ENCODE data around the gene SEC22C.

SEC22C gene

DNA sequence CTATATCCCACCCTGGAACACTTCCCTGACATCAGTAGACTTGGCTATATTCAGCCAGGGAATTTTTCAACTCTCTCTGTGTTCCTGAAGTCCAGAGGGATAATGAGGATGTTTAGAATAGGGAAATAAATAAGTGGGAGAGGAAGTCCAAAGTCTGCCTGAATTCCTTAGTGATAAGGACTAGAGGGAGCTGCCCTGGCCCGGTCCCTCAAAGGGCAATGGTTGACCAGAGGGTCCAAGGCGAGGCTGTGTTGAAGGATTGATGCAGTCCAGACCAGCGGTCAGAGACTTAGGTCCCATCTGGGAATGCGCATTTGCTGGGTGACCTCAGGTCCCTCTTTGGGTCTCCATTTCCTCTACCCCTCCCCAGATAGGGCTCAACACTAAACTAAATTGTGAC lies 71.4 kb downstream of the SEC22C start:
- DNase-seq = no peak

DNA sequence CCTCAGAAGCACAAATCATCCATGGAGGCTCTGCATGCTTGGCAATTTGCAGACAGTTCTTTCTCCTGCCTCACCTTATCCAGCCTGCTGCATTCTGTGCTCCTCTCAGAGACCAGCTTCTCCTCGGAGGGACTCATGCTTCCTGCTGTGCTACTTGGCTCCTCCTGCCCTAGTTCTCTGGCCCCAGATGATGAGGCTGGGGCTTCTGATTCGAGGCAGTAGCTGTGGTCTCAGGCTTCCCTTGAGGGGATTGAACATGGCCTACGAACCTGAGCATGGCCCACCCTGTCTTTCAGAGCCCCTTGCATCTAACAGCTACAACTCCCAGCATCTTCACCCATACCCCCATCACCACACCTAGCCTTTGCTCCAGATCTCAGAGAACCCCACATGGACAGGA lies 72.7 kb downstream of the SEC22C start:
- no peak for DNase-seq

DNA sequence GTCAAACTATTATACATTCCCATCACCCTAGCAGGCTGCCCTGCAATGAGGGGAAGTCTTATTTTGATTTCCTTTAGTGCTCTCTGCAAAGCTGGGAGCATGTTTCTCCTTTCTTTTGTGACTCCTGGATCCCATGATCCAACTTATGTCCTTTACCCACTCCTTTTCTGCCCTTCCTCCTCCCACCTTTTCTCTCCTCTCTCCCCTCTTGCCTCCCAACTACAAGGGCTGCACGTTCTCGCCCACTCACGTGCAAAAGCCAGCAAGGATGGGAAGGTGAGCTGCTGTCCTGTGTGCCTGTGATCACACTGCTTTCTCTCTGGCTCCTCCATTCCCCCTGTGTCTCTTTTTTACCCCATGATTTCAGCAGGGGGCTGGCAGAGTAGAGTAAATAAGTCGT lies 73.2 kb downstream of the SEC22C start:
- DNase-seq = no peak

DNA sequence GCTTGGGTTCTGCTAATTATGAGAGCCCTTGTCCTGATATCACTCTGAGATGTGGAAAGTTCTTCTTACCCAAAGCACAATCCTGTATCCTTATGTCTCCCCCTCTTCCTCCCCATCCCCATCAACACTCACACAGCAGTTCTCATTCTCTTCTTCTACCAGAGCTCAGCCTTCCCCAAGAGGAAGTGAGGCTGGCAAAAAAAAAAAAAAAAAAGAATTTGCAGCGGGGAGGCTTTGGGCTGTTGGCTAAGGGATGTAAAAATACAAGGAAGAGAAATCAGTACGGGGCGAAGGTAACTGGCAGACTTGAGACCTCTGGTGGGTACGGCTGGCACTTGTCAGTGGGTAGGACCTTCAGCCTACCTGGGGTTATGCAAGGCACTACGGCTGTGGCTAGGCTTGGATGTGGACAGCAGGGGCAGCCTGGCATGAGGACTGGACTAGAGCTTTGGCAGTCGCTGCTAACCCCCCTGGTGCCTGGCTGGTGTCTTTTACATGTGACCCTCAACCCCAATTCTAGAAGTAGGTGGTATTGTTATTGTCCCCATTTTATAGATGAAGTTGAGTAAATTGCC lies 73.9 kb downstream of the SEC22C start:
- no peak for DNase-seq

DNA sequence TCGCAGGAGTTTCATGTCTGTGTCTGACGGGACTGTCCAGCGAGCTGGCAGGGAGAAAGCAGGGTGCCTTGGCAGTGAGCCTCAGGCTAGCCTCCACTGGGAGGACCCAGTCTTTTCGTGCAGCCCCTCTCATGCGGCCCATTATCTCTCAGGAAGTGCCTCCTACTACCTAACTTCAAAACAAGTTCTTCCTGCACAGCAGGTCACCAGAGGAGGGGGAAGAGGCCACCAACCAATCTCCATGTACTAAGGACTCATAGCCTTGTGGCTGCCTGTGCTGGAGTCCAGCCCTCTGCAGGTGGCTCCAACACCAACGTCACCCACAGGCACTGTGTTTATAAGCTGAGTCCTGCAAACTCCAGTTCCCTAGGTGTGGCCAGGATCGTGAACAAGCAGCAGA lies 74.5 kb downstream of the SEC22C start:
- DNase-seq = no peak

DNA sequence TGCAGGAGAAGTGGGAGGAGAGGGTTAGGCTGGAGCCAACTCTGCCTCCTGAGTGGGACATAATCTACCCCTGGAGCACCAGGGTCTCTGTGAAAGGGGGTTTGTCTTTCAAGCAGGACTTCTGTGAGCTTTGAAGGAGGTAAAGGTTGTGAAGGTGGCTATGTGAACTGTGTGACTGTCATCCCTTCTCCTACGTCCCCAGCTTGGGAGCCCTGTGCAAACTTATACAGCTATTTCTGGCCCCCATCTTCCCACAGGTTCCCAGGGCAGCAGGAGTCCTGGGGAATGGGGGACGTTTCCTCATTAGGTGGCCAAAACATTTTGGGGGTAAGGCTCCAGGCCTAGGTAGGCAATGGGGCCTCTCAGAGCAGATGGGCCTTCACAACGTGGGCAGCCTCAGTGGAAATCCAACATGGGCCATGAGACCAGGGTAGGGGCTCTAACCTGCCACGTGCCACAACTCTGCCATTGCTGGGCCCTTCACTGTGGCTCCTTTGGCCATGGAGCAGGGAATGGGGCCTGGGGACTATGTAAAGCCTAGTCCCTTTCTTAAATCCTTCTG lies 75.8 kb downstream of the SEC22C start:
- DNase-seq = no peak

DNA sequence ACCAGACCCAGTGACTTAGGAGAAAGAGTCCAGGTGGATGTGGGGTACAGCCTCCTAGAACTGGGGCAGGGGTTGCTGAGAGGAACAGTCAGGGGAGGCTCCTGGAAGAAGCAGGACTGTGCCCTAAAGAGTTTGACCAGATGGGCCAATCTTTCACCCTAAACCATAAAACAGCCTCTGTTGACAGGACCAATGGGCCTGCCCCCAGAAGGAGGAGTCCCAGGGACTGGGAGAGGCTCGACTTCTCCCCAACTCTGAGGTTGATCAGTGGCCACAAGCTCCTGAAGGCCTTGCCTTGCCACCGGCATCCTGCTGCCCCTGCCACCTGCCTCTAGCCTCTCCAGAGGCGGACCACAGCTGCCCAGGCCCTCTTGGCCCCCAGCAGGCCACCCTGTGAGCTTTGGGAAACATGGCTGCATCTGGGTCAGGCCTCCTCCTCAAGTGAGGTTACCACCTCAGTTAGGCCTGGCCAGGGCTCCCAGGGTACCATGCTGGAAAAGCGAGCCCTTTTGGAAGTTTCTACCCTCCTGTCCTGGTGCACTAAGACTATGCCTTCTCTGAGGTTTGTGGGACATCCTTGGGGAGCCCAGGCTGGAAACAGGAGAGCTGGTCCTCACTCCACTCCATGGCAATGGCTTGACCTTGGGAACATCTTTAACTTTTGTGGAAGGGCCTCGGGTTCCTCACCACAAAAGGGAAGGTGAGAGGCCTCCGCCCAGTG lies 76.5 kb downstream of the SEC22C start:
- DNase-seq = no peak

DNA sequence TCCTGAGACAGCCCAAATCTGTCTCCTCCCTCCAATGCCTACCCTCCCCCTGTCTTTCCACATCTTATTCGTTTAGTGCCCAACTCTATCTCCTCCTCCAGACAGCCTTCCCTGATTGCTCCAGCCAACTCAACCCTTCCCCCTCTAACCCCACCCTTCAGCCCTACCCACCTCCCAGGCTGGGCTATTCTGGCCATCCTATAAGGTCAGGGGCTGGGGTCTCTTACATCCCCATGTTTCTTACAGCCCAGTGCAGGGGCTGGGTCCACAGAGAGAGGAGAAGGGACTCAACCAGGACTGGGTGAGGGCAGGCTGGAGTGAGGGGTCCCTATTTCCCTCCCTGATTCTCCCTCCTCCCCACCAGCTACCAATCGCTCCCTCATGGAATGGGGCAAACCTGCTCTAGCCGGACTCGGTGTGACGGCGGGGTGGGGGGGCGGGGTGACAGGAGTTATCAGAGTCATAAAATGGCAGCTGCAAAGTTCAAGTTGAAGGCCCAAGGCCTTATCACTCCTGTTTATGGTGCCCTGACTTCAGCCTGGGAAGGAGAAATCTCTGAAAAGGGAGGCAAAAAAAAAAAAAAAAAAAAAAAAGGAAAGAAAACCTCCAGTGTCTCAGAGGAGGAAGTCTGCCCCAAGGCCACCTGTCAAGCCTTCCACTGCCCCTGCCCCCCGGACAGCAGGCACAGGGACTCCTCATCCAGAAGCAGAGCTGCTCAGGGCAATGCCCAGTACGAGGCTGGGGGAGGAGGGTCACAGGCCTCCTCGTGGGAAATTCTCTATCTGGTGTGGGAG lies 77.2 kb downstream of the SEC22C start:
- no peak for DNase-seq

DNA sequence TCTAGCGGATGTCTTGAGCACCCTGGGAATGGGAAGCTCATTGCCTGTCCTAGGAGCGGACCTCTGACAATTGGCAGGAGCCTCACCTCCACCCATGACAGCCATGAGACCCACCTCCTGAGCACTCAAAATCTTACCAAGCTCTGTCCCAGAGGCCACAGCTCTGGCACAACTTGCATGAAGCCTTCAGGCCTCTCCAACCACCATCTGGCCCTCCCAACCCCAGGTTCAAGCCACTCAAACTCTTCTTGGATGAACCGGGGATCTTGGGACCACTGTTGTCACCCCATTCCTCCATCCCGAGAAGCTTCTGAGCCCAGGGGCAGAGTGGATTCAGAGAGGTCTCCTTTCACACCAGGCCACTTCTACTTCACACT lies 77.8 kb downstream of the SEC22C start:
- no peak for DNase-seq

DNA sequence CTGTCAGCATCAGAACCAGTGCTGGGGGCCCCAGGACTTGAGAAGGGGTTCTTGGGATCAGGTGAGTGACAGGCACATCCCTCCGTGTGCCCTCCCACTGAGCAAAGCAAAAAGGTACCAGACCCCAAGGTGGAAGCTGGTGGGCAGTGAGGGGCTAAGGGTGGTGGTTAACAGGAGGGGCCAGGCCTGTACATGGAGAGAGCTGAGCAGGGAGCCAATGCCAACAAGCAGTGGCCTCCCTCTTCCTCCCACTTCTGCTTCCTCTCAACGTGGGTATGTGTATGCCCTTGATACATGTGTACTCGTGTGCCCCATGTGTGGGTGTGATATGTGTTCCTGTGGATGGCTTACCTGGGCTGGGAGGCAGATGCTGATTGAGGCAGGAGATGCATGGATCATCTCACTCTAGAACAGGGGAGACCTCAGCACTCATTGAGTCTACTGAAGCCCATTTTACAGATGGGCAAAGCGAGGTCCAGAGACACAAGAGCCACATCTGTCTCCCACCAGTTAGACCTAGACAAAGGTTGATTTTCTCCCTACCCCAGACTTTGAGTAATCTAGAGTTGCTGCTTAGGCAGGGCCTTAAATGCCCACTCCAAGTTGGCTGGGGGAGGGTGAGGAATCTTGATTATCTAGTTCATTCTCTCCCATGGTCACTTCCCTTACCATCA lies 78.4 kb downstream of the SEC22C start:
- no peak for DNase-seq

DNA sequence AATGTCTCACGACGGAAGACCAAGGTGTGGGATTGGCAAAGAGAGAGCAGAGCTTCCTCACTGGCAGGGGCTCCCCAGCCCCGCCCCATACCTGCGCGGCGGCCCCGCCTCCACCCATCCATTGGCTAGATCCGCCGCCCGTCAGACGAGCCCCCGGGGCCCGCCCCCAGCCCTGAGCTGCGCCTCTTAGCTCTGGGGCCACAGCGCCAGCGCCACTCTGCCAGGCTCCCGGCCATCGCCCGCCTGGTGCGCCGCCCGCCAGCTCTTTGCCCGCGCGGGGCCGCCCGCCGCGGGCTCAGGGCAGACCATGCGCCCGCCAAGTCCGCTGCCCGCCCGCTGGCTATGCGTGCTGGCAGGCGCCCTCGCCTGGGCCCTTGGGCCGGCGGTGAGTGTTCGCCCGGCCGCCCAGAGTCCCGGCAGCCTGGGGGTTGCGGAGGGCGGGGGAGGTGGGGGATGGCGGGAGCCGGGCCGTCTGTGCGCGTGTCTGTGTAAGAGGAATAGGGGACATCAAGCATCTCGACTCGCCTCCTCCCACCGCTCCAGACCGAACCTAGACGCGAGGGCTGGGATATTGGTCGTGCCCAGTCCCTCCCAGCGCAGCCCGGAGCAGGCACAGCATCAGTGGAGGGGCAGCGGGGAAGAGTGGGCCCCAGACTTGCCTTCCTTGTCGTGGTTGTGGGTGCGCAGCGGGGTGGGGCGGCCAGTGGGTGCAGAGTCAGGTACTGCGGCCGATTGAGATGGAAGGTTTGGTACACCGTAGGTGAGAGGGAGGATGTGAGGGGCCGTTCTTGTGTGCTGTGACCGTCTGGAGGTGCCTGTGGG lies 79.1 kb downstream of the SEC22C start, which contains the start of gene VIPR1:
TSS of gene VIPR1 (plus strand) at position 215 of the 822 bp plus-strand sequence. CDS start at position 308, 93 bp downstream.
- DNase-seq = no peak

DNA sequence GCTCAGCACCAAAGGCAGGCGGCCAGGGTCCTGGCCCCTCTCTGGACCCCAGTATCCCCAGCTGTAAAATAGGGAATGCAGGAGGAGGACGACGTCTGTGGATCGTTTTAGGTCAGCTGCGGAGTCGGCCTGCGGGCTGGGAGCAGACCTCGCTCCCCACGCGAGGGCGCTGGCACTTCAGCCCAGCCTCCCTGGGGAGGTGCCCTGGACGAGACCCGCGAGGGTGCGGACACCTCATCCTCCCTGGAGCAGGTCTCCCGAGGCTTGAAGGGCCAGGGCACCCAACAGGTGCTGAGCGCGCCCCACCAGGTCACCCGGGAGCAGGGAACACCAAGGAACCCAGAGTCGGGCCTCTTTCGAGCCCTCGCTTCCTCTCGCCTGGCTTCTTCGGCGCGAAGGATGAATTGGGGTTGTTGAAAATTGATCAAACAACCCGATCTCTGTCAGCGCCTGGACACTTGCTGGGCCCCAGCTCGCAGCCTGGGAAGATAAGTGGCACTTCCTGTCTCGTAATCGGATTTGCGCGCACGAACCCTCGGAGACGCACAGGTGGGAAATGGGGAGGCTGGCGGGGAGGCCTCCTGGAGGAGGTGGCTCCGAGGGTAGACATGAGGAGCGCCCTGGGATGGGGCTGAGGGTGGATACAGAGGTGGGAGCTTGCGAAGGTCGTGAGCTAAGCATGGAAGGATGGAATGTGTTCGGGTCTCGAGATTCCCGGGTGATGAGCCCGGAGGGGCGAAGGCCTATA lies 79.9 kb downstream of the SEC22C start:
- no peak for DNase-seq

DNA sequence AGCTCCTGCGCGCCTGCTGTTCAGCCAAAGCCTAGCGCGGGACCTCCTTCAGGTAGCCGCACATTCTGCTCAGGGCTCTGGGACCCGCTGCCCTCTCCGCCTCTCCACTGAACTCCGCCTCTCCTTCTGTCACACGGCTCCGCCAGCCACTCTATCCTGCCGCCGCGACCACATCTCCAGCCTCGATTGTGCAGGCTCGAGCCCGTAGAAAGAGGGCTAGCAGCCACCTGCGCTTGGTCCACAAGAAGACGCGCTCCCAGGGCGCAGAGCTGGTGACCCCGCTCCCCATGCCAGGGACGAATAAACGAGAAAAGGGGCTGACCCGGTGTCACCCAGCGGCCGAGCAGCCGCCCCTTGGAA lies 80.5 kb downstream of the SEC22C start:
- no peak for DNase-seq

DNA sequence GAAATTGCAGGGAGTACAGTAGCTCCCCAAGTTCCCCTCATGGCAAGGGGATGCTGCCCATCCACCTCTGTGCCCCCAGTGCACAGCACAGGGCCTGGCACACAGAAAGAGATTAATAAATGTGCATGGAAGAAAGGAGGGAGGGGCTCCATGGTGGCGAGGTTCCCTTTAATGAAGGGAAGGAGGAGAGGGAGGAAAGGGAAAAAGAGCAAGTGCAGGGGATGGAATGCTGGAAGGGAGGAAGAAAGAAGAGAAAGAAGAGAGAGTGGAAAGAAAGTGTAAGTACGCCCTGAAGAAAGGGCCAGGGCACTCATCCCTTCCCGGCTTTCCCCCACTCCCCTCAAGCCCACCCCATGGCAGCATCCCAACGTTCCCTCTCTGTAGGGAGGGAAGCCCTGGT lies 80.9 kb downstream of the SEC22C start:
- DNase-seq = no peak

DNA sequence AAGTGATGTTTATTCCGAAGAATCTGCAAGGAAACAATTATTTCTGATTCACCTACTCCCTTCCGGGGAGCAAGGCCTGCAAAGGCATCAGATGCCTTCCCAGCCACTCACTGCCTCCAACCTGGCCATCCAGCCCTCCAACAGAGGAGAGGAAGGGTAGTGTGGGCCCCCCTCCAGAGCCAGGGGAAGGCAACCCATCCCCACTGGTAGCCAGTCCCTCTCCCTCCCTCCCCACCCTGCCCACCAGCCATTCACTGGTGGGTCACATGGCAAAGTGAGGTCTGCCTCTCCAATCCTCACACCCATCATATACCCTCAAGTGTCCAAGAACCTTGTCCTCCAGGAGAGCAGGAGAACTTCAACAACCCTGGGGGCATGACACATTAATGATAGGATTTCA lies 81.7 kb downstream of the SEC22C start:
- DNase-seq = no peak

DNA sequence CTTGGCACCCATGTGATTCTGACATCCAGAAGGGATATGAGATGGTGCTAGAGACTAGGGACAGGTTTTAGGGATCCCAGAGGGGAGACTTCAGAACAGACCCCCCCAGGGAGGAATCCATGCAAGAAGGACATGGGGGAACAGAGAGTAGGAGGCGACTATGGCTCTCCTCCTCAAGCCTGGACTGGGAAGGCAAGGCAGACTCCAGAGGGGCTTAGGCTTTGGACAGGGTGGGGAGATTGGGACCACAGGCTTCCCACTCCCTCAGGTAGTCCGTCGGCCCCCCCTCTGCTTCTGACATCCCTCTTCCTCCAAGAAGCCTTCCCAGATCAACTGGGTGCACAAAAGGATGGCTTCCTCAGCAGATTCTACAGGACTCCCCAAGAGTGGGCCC lies 82.3 kb downstream of the SEC22C start:
- no peak for DNase-seq

DNA sequence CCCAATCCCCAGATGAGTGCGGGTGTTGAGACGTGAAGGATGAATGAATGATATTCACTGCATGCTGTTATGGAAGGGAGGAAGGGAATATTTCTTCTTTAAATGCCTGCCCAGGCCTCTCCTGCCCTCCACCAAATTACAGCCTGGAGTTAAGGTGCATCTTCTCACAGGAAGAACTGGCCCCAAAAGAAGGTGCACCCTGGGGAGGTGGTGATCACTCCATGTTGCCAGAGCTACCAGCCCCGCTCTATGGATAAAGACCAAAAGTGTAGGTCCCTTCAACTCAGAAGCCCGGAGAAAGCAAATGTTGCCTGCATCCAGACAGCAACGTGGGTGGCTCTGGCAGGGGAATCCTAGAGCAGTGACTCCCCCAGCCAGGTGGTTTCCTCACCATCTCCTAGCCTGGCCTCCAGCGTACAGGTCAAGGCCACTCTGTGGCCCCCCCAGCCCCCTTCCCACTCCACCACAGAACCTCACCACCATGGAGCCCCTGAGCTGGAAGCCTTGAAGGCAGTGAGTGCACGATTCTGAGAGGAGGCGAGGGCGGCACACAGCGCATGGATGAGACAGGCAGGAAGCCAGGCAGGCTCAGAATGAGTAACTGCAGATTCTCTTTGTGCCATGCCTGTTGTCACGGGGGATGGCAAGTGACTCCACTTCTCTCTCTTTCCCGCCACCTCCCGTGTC lies 82.8 kb downstream of the SEC22C start:
- no peak for DNase-seq

DNA sequence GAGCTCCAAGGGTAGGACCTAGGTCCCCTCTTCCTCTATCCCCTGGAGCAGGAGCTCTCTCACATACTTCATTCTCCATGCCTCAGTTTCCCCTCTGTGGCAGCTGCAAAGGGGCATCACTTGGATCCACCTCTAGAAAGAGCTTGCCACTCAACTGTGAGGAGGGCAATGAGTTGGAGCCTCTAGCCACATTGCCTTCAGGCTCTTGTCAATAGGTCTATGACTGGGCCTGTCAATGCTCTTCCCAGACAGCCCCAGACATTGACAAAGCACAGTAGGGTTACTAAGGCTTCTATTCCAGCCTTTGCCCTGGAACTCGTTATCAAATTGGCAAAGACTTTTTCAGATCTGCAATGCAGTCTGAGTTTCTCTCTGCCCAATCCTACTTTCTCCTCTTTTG lies 83.7 kb downstream of the SEC22C start:
- DNase-seq = no peak
